H1 (cell line): ENCODE results near the gene TJP3. TPM values are rescaled to one million over a fixed set of nuclear protein-coding genes. Genes with fewer than 3 reads are reported as not detected.

Experiments
- GTF2F1 ChIP-seq: IDR thresholded peaks from 2 replicates; pipeline ENCODE4 v1.6.1; 2012; ENCODE audit warnings: low read depth, low read length, improper control_type of control experiment, borderline replicate concordance
- SRF ChIP-seq: IDR thresholded peaks from 2 replicates; pipeline ENCODE4 v1.6.1; 2011; ENCODE audit warnings: mild to moderate bottlenecking, low read depth, low read length, moderate library complexity
- TAF1 ChIP-seq: IDR thresholded peaks from 2 replicates; pipeline ENCODE4 v1.6.1; 2011; ENCODE audit warnings: mild to moderate bottlenecking, low read depth, low read length
- TAF7 ChIP-seq: optimal IDR thresholded peaks from 2 replicates; pipeline ENCODE3; 2011; ENCODE audit warnings: low read depth, mild to moderate bottlenecking, inconsistent platforms, low read length, moderate library complexity, borderline replicate concordance
- TBP ChIP-seq: IDR thresholded peaks from 2 replicates; pipeline ENCODE4 v1.6.1; 2011; ENCODE audit warnings: low read depth, low read length, improper control_type of control experiment
- polyA plus RNA-seq, 7 experiments: library from polyadenylated mRNA; depleted of rRNA in 3 of 7; stranded (reverse) in 5 of 7; unstranded in 2 of 7; fragments of >200 nt in 5 of 7; fragments of 200-250 nt in 2 of 7; gene quantifications; 1 replicate in 5 of 7; 2 replicates in 1 of 7; 4 replicates in 1 of 7; pipeline versions ENCODE4 v1.2.1 to v1.2.3, GENCODE V29; 2011 to 2013; ENCODE audit warnings: missing spikeins in 2 of 7, mixed read lengths in 2 of 7
- total RNA-seq: library from RNA; stranded (reverse); fragmentation: NEBNext Ultra II Directional; extraction: Animal tissue kit (Norgen Biotek cat#: 25700); gene quantifications from 2 replicates; pipeline ENCODE4 v1.2.1, GENCODE V29; 2021
- TF ChIP-seq, protein P1 (sequence below): fragments of 300-600 bp; sonication (generic); IDR thresholded peaks from 2 replicates; pipeline ENCODE4 v1.7.1; 2012; ENCODE audit warnings: low read length, moderate library complexity, mild to moderate bottlenecking, inconsistent platforms; ENCODE audit not compliant: insufficient replicate concordance
- TF ChIP-seq, protein P2 (sequence below): IDR thresholded peaks from 2 replicates; pipeline ENCODE4 v1.6.1; 2011; ENCODE audit warnings: low read length, improper control_type of control experiment
- TF ChIP-seq, protein P3 (sequence below): IDR thresholded peaks from 2 replicates; pipeline ENCODE4 v1.6.1; 2012; ENCODE audit warnings: inconsistent platforms

TJP3 gene
- total and polyA plus RNA-seq, 2 of the 8 experiments (the other 6 are each of a cell fraction or from before 2014, with no cell fraction given), result 17.1 to 26.1 TPM

DNA sequence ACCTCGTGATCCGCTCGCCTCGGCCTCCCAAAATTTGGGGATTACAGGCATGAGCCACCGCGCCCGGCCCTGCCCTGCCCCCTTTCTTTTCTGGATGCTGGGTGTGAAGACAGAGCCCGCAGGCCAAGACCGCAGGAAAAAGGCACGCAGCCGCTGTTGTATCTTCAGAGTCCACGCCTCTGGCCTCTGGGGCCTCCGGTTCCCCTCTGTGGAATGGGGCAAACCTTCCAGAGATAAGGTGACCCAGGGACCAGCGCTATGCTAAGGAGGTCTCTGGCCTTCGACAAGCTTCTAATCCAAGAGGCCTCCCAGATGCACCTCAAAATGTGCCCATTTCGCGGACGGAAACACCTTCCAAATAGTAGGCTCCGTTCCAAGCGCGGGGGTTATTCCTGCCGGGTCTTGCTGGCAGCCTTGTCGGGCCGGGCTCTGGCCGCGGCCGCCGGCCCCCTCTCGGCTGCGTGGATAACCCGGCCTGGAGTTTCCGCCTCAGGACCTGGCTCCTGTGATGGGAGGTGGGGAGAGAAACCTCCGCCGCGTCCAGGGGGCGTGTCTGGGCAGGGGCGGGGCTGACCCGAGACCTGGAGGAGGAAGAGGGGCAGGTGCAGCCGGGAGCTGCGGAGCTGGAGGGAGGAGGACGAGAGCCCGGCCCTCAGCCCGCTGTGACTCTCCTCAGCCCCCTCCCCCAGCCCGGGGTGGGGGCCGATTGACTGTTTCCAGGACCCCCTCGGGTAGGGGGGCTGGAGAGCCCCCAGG, 13.1 kb downstream of the TJP3 start (continued):
- TF ChIP-seq, protein P1, sequence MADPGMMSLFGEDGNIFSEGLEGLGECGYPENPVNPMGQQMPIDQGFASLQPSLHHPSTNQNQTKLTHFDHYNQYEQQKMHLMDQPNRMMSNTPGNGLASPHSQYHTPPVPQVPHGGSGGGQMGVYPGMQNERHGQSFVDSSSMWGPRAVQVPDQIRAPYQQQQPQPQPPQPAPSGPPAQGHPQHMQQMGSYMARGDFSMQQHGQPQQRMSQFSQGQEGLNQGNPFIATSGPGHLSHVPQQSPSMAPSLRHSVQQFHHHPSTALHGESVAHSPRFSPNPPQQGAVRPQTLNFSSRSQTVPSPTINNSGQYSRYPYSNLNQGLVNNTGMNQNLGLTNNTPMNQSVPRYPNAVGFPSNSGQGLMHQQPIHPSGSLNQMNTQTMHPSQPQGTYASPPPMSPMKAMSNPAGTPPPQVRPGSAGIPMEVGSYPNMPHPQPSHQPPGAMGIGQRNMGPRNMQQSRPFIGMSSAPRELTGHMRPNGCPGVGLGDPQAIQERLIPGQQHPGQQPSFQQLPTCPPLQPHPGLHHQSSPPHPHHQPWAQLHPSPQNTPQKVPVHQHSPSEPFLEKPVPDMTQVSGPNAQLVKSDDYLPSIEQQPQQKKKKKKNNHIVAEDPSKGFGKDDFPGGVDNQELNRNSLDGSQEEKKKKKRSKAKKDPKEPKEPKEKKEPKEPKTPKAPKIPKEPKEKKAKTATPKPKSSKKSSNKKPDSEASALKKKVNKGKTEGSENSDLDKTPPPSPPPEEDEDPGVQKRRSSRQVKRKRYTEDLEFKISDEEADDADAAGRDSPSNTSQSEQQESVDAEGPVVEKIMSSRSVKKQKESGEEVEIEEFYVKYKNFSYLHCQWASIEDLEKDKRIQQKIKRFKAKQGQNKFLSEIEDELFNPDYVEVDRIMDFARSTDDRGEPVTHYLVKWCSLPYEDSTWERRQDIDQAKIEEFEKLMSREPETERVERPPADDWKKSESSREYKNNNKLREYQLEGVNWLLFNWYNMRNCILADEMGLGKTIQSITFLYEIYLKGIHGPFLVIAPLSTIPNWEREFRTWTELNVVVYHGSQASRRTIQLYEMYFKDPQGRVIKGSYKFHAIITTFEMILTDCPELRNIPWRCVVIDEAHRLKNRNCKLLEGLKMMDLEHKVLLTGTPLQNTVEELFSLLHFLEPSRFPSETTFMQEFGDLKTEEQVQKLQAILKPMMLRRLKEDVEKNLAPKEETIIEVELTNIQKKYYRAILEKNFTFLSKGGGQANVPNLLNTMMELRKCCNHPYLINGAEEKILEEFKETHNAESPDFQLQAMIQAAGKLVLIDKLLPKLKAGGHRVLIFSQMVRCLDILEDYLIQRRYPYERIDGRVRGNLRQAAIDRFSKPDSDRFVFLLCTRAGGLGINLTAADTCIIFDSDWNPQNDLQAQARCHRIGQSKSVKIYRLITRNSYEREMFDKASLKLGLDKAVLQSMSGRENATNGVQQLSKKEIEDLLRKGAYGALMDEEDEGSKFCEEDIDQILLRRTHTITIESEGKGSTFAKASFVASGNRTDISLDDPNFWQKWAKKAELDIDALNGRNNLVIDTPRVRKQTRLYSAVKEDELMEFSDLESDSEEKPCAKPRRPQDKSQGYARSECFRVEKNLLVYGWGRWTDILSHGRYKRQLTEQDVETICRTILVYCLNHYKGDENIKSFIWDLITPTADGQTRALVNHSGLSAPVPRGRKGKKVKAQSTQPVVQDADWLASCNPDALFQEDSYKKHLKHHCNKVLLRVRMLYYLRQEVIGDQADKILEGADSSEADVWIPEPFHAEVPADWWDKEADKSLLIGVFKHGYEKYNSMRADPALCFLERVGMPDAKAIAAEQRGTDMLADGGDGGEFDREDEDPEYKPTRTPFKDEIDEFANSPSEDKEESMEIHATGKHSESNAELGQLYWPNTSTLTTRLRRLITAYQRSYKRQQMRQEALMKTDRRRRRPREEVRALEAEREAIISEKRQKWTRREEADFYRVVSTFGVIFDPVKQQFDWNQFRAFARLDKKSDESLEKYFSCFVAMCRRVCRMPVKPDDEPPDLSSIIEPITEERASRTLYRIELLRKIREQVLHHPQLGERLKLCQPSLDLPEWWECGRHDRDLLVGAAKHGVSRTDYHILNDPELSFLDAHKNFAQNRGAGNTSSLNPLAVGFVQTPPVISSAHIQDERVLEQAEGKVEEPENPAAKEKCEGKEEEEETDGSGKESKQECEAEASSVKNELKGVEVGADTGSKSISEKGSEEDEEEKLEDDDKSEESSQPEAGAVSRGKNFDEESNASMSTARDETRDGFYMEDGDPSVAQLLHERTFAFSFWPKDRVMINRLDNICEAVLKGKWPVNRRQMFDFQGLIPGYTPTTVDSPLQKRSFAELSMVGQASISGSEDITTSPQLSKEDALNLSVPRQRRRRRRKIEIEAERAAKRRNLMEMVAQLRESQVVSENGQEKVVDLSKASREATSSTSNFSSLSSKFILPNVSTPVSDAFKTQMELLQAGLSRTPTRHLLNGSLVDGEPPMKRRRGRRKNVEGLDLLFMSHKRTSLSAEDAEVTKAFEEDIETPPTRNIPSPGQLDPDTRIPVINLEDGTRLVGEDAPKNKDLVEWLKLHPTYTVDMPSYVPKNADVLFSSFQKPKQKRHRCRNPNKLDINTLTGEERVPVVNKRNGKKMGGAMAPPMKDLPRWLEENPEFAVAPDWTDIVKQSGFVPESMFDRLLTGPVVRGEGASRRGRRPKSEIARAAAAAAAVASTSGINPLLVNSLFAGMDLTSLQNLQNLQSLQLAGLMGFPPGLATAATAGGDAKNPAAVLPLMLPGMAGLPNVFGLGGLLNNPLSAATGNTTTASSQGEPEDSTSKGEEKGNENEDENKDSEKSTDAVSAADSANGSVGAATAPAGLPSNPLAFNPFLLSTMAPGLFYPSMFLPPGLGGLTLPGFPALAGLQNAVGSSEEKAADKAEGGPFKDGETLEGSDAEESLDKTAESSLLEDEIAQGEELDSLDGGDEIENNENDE, result no peak
- 0 out of 2 replicates have a peak, but pooled peaks have one; percentile 23 for TF ChIP-seq SRF
- peak; percentile 56; the same call in 1 of the 2 replicates for TF ChIP-seq TBP
- peak; percentile 75 for TF ChIP-seq TAF7
- TF ChIP-seq GTF2F1, result no peak
- TF ChIP-seq, protein P2, sequence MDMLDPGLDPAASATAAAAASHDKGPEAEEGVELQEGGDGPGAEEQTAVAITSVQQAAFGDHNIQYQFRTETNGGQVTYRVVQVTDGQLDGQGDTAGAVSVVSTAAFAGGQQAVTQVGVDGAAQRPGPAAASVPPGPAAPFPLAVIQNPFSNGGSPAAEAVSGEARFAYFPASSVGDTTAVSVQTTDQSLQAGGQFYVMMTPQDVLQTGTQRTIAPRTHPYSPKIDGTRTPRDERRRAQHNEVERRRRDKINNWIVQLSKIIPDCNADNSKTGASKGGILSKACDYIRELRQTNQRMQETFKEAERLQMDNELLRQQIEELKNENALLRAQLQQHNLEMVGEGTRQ, result no peak
- TF ChIP-seq, protein P3, sequence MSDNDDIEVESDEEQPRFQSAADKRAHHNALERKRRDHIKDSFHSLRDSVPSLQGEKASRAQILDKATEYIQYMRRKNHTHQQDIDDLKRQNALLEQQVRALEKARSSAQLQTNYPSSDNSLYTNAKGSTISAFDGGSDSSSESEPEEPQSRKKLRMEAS, result peak; percentile 69
- TF ChIP-seq TAF1, result peak; percentile 51
